OCI-M2 (cell line): Measurements from ENCODE around the gene CTNNA2.

Source experiments
- DNase-seq: peaks from one replicate; lab custom pipeline; 2025; ENCODE audit not compliant: unreplicated experiment; lab: John Stamatoyannopoulos, UW

CTNNA2 gene

GRCh38 chr2:79512442-79513401 is at the start of gene CTNNA2:
CTNNA2 (plus strand) TSS chr2:79513051.
- DNase-seq, result no peak

- DNase-seq, result no peak
These were observed 25.5 kb upstream of the CTNNA2 start for GRCh38 chr2:79487399-79487798.

DNA sequence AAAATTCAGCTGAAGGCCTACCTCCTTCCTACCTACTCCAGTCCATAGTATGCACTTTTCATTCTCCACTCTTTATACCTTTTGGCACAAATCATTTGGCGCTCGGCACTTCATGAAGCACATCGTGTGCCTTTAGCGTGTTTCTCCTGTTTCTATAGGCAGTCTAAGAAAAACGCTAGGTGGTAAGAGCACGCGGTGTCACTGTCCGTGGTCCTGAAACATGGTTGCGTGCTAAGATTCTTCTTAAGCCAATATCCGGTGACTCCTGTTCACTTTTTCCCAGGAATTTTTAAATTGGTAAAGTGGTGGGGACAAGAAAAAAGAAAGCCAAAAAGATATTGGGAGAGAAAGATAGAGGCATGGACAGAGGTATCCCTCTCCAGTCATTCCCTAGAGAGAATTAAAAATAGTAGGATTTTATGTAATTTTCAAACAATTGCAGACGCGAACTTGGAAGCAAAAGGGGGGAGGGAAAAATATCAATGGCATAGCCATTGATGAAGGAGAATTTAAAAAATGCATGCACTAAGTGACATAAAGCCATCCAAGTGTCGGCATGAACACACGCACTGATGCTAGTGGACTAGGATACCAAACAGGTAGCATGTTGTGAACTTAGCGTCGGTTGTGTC is 1.4 kb upstream of the CTNNA2 start:
- no peak for DNase-seq

DNA sequence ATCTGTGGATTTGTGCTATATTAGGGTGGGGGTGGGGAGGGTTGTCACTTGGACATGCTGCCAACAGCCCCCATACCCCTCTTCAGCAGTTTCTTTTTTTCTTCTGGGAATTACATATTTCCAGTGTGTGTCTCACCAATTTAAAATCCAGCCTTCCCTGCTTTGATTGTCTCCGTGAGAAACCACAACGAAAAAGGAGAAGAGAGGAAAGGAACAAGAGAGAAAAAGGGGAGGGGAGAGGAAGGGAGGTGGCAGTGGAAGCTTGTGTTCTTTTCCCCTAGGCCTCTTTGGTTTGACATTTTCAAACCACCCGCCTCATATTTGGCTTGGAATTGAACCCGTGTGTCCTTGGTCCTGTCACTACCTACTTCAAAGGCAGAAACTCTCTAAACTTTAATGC is 860 bp downstream of the CTNNA2 start:
- DNase-seq, result no peak

GRCh38 chr2:79529636-79530035 is 16.8 kb downstream of the CTNNA2 start:
- no peak for DNase-seq

- no peak for DNase-seq
These were observed 17.6 kb downstream of the CTNNA2 start for GRCh38 chr2:79530443-79530842.

- DNase-seq, result no peak
These were observed 34.7 kb downstream of the CTNNA2 start for GRCh38 chr2:79547568-79547967.

DNA sequence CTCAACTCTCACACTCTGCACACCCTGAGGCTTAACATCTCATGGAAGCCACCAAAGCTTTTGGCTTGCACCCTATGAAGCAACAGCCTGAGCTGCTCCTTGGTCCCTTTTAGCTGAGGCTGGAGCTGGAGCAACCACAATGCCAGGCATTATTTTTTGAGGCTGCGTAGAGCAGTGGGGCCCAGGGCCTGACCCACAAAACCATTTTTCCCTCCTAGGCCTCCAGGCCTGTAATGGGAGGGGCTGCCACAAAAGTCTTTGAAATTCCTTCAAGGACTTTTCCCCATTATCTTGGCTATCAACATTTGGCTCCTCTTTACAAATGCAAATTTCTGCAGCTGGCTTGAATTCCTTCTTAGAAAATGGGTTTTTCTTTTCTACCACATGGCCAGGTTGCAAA is 39.8 kb downstream of the CTNNA2 start:
- no peak for DNase-seq

DNA sequence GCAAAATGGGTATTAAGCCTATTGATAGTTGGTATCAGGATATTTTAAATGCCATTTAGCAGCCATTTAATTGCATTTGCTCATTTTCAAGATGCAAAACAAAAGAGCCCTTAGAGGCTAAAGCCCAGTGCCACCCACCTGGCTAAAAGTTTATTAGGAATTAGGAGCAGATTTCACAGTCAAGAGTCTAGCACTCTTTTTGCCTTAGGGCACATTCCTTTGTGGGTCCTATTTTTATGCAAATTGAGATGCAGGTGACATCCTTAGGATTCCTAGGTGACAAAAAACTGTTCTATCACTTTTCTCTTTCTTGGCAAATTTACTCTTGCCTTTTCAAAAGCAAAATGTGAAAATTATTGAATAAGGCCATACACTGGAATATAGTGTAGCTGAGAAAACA is 42.0 kb downstream of the CTNNA2 start:
- no peak for DNase-seq

GRCh38 chr2:79564065-79564464 is 51.2 kb downstream of the CTNNA2 start:
- DNase-seq, result no peak

DNA sequence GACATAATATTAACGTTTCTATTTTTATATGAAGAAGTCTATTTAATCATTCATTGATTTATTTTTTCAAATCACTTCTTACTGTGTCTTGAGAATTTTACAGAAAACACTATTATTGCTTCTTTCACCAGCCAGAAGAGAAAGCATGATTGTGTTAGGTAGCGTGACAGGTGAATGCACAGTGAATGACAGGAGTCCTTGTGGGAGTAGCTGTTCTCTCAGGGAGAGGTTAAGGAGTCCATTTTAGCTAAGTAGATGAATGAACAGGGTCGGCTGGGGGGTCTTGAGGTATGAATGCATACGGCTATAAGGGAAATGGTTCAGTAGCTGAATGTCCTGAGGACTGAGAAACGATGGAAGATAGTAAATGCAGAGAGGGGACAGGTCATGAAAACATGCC is 56.2 kb downstream of the CTNNA2 start:
- no peak for DNase-seq

DNA sequence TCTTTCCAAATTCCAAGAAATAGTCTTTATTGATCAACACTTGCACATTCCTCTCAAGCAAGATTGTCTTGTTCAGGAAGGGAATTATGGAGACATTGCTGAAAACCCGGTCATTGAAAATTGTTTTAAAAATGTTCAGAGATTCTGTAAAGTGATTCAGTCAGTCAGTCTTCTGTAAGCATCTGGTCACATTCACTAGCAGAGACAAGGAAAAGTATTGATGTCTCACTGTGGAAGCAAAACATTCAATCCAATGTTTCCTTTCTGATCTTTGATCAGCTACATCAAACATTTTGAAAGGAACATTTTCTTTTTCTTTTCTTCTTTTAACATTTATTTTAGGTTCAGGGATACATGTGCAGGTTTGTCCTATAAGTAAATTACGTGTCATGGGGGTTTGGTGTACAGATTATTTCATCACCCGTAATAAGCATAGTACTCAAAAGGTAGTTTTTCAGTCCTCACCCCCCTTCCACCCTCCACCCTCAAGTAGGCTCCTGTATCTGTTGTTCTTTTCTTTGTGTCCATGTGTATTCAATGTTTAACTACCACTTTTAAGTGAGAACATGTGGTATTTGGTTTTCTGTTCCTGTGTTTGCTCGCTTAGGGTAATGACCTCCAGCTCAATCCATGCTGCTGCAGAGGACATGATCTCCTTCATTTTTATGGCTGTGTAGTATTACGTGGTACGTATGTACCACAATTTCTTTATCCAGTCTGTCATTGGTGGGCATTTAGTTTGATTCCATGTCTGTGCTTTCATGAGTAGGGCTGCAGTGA is 61.2 kb downstream of the CTNNA2 start:
- no peak for DNase-seq

- no peak for DNase-seq
These were observed 63.6 kb downstream of the CTNNA2 start for GRCh38 chr2:79576451-79576850.

GRCh38 chr2:79578952-79579351 is 66.1 kb downstream of the CTNNA2 start:
- DNase-seq, result no peak

DNA sequence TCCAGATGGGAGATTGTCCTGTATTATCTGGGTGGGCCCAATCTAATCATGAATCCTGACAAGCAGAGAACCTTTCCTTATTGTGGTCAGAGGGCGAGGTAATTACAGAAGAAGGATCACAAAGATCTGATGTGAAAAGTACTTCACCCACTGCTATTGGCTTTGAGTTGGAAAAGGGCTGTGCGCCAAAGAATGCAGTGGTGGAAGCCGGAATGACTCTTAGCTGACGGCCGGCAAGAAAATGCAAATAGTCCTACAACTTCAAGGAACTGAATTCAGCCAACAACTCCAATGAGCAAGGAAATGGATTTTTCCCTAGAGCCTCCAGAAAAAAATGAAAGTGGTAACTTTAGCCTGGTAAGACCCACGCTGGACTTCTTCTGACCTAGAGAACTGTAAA is 67.3 kb downstream of the CTNNA2 start:
- DNase-seq, result no peak

DNA sequence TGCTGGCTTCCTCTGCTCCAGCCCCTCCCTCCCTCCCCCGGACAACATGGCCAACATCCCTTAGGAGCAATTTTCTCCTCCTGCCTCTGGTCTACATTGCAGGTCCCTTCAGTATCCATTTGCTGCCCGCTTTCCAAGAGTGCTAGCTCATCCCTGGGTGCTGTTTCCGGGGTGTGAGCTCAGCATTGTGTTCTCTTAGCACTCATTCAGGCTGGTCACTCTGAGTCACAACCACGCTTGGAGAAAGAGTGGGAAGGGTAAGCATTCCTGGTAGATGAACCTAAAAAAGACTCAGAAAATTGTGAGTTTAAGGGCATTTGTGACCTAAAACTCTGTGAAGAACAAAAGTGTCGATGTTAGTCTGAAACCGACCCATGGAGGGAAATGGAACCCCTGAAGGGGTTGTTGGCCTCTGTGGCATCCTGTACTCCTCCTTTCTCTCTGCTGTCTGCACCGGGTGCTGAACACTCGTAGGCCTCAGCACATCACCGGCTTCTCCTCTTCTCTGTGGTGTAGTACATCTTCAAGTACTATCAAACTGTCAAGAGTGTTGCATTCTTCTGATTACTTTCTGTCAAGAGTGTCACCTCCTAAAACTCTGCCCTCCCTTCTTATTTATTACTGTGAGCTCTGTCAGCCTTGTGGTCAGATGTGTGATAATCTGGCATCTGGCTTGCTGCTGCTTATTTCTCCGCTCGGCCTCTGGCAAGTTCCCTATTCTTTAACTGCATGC is 73.0 kb downstream of the CTNNA2 start:
- DNase-seq, result no peak

GRCh38 chr2:79591281-79591680 is 78.4 kb downstream of the CTNNA2 start:
- no peak for DNase-seq

DNA sequence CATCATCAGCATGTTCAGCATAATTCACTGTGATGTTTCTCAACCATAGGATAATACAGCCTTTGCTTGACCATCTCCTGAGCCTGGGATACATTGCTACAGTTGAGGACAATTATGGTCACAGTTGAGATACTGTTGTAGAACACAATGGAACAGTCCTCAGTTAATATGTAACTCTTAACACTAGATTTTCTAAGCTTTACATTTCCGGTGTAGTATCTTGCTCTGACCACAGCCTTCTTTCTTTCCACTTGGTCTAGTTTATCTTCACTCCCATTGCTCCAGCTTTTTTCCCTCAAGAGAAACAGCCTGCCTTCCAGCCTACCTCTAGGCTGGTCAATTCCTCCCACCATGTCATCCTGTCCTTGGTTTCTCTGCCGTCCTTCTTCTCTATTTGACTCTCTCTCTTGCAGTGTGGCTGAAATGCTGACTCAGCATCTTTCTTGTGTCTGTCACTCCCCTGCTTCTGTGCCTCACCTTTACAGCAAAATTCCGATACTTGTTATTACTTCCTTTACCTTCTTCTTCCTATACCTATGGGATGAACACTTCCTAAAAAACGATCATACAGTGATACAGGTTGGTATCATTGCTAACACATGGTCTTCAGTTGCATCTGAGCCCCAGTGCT is 80.5 kb downstream of the CTNNA2 start:
- no peak for DNase-seq

DNA sequence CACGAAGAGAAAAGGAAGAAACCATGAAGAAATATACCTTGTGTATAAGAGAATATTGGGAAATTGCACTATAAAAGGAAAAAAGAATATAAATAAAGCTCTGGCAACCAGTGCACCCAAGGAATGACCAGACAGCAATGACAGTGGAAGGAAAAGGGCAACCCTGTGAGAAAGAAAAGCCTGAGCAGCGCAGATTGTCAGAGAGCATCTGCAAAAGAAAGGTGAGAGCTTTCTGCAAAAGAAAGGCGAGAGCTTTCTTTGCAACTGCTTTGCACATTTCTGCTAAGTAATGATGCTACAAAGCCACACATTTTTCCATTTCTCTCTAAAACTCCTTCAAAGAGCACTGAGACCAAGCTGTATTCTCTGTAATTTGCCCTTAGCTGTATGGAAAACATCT is 83.6 kb downstream of the CTNNA2 start:
- DNase-seq, result no peak

DNA sequence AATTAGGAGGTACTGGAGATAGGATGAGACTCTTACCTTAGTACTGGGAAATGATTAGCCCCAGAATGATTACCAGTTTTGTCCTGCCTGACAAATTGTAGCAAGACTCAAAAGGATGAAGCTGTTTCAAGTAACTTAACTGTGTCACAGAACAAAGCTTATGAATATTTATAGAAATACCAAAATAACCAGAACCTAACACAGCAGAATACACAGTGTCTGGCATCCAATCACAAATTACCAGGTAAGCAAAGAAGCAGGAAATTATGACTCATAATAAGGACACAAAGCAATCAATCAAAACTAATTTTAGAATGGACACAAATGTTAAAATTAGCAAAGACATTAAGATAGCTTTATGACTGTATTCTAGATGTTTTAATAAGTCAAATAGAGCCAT is 91.9 kb downstream of the CTNNA2 start:
- no peak for DNase-seq
